ENCODE data around the gene GNAQ.

GRCh38 chr9:77987880-77988525, 43.6 kb downstream of the GNAQ start:
- TF ChIP-seq POLR2AphosphoS5 (IDR thresholded peaks at IDR 0.05; ENCODE audit: low read depth, low read length) (no peak), SIN3A (IDR thresholded peaks at IDR 0.05; ENCODE audit: borderline replicate concordance, insufficient read depth, low read length) (no peak), TAF1 (IDR thresholded peaks at IDR 0.05; ENCODE audit: borderline replicate concordance, insufficient read depth, low read length) (no peak)

Measured in PFSK-1 (cell line).